ENCODE measurements around the gene EFCAB6. TPM values are rescaled to one million over a fixed set of nuclear protein-coding genes. Genes with fewer than 3 reads are reported as not detected.

Gene EFCAB6
- total RNA-seq, 1 donor from 2014 or later = 8.4 TPM

DNA sequence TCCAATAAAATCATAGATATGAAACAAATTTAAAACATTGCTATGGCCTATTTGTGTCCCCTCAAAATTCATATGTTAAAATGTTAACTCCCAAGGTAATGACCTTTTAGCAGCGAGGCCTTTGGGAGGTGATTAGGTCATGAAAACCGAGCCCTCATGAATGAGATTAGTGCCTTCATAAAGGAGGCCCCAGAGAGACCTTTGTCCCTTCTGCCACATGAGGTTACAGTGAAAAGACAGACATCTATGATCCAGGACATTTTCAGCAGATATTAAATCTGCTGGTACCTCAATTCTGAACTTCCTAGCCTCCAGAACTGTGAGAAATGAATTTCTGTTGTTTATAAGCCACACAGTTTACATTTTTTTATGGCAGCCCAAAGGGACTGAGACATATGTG, 228.6 kb downstream of the EFCAB6 start:
- DNase-seq (ENCODE audit: low read depth) = no peak

DNA sequence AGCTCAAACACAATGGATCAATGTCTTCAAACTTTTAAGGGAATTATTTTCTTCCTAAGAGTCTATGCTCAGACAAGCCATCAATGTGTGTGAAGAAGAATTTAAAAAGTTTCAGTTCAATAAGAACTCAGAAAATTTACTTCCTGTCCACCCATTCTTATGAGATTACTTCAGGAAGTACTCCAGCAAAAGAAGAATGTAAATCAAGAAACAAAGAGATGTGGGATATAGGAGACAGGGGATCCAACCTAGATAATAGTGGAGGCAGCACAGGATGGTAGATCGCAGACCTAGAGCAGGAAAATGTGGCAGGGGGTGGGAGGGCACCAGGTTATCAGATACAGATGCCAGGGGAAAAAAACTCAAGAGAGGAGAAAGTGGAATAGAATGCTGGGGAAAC, 229.7 kb downstream of the EFCAB6 start:
- no peak for DNase-seq (ENCODE audit: low read depth)

DNA sequence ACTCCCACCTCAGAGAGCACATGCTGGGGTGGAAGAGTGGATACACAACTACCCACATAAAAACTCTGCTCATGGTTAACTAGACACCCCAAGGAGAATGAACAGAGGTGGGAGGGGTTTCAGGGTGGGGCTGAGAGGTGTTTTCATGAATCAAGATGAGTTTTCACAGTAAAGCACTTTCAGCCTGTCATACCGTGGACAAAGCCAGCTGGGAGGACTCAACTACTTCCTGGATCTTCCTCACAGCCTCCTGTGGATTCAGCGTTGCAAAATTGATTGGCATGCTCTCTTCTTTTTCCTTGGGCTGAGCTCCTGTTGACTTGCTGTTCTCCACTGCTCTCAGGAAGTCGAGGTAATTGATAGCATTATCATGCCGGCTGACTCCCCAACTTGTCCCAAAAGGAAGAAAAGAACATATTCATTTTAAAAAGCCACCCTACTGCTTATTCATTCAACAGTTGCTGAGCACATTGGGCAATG, 231.8 kb downstream of the EFCAB6 start:
- no peak for DNase-seq (ENCODE audit: low read depth)

DNA sequence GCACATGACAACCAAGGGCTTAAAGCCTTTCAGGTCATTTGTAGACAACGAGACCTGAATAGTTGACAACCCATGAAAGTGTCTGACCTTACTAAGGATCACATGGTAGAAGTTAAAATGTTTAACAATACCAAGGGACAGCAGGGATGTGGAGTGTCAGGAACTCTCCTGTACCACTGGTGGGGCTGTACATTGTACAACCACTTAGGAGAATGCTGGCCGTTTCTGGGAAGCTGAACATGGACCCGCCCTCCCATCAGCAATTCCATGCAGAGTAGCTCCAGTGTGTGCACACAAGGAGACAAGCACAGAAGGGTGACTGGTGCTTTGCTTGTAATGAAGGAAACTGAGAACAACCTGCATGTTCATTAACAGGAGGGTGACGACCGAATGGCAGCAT, 237.4 kb downstream of the EFCAB6 start:
- no peak for DNase-seq (ENCODE audit: low read depth)

DNA sequence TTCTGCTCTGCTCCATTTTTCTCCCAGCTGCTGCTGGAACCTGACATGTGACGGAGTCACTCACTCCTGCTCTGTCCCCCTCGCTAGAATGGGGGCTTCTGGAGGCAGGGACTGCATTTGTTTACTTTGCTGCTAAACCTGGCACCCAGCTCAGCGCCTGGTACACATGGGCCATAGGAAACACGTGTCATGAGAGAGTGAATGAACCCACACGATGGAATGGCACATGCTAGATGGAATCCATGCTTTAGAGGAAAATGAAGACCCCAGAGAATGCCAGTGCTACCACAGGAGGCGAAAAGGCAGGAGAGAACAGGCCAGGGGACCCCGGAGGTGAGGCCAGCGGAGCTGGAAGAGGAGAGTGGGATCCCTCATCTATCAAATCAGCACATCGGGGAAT, 239.4 kb downstream of the EFCAB6 start:
- no peak for DNase-seq (ENCODE audit: low read depth)

DNA sequence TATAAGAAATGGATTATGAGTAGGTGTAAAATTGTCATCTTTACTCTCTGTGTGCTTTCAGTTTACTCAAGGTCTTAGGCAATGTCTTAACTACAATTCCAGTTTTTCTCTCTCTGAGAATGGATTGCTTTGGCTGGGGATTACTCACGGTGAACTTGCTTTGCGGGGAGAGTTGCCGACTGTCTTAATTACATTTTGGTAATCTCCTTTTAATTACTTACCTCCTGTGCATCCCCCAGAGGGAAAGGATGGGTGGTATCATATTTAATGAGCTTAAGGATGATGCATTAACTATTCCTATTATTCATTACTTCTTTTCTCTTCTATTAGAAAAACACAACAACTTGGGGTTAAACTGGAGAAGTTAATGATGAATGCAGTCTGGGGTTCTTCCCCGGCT, 240.9 kb downstream of the EFCAB6 start:
- no peak for DNase-seq (ENCODE audit: low read depth)

DNA sequence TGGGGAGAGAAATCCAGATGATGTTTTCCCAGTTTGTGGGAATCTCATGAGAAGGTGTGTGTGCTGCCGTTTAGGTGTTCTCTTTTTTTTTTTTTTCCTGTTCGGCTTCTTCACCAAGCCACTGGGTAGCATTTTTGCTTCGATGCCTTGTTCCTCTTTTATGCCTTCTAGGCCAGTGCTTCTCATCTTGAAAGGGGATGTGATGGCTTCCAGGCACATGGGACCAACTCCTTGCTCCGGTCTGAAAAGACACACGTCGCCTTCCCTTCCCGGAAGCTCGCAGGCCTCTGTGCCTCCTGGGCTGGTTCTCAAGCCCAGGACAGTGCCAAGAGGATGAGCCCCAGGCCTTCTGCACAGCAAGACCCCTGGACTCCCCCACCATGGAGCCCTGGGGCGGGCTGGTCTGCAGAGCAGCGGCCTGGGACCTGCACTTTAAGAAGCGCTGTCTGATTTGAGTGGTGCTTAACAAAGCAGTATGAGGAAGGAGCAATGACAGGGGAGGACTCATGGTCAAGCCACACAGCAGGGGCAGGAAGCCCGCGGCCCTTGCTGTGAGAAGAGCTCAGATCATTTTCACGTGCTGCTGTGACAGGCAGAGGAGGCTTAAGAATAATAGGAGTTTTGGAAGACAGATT, 241.5 kb downstream of the EFCAB6 start:
- no peak for DNase-seq (ENCODE audit: low read depth)

DNA sequence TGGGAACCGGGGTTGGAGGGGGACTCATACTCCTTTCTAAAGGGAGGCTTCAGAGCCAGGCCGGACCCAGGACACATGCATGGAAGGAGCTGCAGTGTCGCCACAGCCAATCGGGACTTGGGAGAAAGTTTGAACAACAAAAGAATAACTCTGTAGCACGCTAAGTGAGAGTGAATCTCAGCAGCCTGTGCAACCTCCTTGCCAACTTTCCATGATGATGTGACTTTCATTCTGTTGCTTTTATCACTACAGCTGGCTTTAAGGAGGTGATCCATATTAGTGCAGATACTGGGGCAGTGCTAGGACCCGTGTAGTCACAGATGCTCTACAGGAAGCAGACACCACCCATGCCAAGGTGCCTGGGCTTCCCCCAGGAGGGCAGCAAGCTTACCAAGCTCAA, 243.0 kb downstream of the EFCAB6 start:
- no peak for DNase-seq (ENCODE audit: low read depth)

DNA sequence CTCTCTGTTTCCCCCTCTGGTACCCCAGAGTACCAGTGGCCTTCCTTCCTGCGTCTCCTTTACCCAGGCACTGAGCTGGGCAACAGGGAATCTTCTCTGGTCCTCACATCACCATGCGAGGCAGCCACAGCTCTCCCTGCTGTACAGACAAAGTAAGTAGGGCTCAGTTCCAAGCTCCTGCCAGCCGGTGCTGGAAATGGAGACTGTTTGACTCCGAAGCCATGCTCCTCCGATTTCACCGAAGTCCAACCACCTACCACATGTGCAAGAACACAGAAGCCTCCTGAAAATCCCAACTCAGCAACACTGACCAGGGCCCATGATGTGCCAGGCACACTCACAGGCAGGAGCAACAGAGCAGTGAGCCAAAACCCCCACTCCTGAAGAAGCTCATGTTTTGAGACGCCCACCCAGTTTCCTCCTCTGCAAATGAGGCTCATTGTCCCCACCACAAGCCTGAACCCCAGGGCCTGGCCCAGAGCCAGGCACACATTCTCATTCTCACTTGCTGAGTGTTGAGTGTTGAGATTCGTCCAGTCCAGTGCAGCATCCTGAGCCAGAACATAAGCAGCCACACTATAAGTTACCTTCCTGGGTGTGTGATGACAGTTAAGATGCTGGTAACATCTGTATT, 244.3 kb downstream of the EFCAB6 start:
- no peak for DNase-seq (ENCODE audit: low read depth)

DNA sequence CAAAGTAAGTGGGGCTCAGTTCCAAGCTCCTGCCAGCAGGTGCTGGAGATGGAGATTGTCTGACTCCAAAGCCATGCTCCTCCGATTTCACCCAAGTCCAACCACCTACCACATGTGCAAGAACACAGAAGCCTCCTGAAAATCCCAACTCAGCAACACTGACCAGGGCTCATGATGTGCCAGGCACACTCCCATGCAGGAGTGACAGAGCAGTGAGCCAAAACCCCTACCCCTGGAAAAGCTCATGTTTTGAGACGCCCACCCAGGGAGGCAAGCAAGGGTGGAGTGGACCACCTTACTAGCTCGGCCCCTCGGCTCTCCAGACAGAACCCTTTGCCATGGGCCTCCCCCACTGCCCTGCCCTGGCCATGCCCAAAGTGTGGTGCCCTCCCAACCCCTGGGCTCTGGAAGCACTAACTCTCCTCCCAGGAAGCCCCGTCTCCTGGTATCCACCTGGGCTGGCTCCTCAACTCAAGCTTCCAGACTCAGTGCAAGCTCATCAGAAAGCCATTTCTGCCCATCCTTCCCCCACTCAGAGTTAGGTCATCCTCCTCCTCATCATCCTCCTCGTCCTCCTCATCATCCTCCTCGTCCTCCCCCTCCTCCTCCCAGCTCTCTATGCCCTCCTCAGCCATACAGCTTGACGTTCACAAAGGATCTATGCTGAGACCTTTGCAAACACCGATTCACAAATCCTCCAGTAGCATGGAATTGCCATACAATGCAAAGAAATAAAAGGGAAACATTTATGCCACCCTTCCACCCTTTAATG, 245.4 kb downstream of the EFCAB6 start:
- DNase-seq (ENCODE audit: low read depth) = no peak

DNA sequence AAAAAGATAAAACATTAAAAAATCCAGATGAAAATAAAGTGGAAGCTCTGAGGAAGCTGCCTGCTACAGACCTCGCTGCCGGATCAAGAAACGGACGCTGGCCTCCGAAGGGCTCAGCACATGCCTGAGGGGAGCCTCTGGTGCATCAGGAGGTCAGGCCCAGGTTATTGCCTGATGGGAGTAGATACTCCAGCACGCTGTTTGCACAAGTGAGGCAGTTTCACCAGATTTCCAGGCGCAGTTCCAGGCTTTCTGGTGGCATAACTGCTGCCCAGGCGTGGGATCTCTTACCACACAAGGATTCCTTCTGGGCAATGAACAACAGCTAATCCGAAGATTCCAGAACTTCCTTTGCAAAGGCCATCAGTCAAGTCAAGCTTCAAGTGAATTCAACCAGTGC, 246.1 kb downstream of the EFCAB6 start:
- no peak for DNase-seq (ENCODE audit: low read depth)

DNA sequence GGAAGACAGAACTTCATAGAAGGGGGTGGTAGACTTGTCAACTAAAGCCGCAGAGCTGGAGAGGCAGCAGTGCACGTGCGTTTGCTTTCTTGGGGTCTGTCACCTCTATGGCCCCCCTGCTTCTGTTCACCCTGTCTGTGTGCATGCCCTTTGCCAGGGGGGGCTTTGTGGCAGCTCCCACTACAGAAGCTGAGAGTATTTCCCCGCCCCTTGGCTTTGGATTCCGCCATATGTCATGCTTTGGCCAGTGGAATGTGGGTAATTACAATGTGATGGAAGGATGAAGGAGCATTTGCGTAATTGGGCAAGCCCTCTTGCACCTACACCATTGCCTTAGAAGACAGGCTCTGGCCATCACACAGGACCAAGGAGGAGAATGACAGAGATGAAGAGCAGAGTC, 247.2 kb downstream of the EFCAB6 start:
- no peak for DNase-seq (ENCODE audit: low read depth)

DNA sequence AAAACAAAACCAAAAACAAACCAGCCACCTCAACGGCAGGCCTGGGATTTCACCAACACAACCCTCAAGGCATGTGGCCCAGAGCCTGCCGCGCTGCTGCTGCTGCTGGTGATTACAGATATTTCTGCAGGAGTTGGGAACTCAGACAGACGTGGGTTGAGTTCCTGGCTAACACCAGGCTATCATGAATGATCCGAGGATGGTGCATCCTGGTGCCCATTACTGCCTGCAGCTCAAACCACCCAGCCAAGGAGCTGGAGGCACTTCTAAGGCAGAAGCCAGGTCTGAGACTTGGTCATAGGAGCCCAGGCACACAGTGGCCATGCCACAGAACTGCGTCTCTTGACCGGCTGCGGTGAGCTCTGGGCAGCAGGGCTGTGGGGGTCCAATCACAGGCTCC, 248.5 kb downstream of the EFCAB6 start:
- no peak for DNase-seq (ENCODE audit: low read depth)

DNA sequence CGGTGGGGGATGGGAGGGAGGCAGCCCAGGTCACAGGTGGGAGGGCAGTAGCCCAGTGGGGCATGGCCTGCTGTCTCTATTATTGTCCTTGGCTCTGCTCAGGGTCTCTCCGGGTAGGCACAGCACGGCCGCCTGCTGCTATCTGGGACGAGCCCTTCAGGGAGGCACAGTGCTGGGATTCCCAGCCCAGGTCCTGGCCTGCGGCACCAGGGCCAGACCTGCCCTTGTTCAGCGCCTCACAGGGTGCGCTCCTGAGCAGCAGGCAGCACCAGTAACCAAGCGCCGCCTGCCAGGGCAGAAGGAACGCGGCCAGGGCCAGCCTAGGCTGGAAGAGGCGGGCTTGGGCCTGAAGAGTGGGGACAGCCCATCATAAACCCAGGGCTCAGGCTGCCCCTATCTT, 249.3 kb downstream of the EFCAB6 start:
- no peak for DNase-seq (ENCODE audit: low read depth)

DNA sequence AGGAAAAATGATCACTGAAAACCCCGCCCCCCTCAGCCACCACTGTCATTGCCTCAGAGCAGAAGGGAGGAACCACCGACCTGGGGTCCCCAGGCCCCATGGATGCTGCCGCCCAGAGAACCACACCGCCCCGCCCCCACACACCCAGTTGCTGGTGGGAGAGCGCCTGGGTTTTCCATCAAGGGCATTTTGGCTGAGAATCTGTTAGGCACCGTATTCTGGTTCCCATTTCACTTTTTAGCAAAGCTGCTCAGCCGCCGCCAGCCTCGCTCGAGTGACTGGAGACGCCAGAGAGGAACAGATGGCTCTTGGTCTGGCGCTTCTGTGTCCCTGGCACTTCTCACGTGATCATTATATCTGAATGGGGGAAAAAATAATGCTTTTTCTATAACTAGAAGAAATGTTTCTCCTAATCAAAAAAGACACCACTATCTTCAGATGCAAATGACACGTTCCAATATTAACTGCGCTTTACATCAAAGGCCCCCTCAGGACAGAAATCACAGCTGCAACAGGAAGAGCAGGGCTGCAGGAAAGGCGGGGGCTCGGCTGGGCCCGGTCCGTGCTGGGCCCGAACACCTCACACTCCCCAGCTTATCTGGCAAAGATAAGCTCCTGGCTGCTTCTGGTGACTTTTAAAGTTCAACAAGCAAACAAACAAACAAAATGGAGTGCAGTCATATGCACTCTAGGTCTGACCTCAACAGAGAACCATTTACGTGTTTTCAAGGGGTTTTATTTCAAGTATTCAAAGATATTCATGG, 250.5 kb downstream of the EFCAB6 start:
- no peak for DNase-seq (ENCODE audit: low read depth)

DNA sequence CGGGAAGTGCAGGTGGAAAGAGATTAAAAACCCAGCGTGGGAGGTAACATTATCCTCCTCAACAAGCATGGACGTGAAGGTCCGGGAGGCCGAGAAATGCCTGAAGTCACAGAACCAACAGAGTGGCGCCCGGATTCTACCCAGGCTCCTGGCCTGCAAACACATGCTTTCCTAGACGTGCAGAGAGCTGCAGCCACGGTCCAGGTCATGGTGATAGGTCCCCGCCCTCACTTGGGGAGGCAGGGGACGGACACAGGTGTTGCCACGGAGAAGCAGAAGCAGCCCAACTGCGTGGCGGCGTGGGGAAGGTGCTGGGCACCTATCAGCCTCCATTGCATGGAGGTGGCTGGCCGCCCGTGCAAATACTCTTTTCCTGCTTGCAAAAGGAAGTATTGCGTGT, 251.5 kb downstream of the EFCAB6 start:
- DNase-seq (ENCODE audit: low read depth) = no peak

DNA sequence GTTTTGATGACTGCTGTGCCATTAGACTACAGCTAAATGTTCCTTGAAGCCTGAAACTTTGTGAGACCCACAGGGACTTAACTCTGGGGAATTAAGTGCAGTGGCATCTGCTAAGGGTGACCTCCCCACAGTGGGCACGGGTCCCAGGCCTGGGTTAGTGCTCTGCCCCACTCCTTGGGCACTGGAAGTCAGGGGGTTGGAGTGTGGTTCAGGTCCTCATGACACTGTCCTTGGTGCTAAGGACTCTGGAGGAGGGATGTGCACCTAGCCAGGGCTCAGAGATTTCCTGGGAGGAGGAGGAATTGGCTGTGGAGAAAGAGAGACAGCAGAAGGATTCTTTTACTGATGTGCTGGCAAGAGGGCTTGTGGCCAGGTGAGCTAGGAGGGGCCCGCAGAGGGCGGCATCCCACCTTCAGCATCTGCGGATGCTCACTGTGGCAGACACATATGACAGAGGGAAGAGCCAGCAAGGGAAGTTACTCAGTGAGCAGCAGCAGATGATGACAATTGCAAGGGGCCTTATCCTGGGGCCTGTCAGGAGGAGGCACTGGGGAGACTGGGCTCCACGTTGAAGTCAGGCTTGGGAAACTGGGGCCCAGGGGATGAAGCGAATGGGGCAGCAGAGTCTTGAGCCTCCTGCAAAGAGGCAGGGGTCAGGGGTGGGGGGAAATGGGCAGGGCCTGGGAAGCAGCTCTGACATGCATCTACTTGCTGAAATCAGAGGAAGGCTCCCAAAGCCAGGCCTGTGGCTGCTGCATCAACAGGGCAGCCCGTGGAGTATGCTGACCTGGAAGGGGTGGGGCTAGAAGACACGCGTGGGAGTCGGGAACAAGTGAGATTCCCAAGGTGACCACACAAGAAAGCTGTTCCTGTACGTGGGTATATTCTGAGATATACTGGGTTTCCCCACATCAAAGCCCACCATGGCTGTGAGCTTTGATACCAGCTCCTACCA, 256.3 kb downstream of the EFCAB6 start:
- no peak for DNase-seq (ENCODE audit: low read depth)

DNA sequence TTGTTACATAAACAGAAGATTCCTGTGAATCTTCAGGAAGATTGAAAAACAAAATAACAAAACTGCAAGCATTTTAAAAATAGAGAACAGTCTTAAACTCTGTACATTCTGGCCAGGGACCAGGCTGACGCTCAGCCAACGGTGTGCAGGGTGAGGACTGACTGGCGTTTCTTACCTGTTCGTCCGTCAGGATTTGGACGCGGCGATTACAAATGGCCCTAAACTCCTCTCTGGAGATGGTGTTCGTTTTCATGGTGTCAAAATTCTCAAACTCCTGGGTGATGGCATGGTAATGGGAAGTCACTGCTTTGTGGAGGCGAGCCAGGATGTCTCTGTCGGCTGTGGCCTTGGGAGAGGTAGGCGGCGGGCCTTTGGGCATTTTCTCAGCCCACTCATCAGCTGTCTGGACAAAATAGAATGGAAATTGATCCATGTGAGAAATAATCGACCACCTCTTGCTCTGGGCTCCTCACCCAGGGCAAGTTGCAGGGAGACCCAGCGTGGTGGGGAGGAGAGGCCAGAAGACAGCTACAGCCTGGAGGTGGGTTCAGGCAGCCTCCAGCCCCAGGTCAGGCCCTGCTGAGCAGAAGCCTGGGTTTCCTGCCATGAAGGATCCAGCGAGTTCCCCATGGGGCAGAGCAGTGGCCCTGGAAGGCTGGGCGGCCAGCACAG, 257.3 kb downstream of the EFCAB6 start:
- no peak for DNase-seq (ENCODE audit: low read depth)

DNA sequence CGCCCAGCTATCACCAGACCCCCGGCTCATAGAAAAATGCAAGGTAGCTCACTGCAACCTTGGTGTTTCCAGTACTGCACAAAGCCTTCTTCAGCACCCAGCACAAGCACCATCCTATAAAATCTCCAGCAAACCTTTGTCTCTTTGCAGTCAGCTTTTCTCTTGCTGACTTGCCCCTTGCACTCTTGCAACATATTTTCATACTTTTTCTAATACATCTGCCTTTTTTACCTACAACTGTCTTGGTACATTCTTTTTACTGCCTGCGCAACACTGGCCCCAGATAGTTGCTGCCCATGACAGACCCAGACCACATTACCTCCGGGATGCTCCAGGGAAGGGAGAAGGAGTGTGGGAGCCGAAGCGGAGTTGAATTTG, 257.9 kb downstream of the EFCAB6 start:
- no peak for DNase-seq (ENCODE audit: low read depth)

DNA sequence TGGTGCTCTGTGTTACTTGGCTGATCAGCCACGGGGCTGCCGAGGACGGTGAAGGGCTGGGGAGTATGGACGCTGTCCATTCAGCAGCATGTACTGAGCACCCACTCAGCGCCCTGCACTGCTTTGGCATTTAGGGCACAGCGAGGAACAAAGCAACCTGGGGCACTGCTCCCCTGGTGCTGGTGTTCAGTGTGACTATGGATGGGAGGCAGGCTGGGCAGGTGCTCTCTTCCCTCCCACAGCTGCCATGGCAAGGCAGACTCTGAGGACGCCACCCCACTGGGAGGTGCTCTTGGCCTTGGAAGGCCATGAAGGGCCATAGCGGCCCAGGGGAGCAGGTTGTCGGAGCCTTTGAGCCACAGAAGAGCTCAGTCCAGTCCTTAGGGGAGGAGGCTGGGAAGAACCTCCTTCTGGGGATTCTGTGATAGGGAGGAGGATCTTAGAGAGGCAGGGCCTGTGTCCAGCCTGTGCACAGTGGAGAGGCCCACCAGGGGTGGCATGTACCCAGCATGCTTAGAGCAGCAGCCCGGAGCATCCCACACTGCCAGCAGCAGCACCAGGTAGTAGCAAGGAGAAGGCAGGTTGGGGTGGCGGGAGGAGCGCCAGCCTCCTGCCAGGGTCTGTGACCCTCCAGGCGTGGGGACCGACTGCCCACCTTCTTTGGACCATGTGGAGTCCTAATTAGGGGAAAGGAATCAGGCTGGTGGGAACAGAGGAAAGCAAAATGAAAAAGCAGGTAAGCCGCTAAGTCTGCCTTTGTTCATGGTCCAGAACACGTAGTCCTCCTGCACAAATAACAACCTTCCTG, 258.4 kb downstream of the EFCAB6 start:
- DNase-seq (ENCODE audit: low read depth) = no peak

All from renal cortical epithelial cell (primary cell).